HCT116 (cell line): ENCODE measurements around the gene OR5H2. TPM values are rescaled to one million over a fixed set of nuclear protein-coding genes. Genes with fewer than 3 reads are reported as not detected.

Experiments used
- ATAC-seq: fragments of 200-7000 bp; cut with Tn5 transposase; 2 replicates; pipeline ENCODE4 v1.9.1; 2020; ENCODE audit warnings: mild to moderate bottlenecking, moderate library complexity
- BruUV-seq: library from RNA; stranded (reverse); fragments of 400-500 nt; replicated peaks from 2 replicates; lab custom pipeline; 2021; lab: Mats Ljungman, UMichigan
- CTCF ChIA-PET: fragments of 300-600 bp; sonication (Branson Sonifier 250); formaldehyde crosslinking; loops from one replicate; lab custom pipeline; 2021; ENCODE audit warnings: antibody characterized with exemption; lab: Charles Lee
- POLR2A ChIA-PET: fragments of 300-600, 350-600 bp; sonication (Branson Sonifier 250); formaldehyde crosslinking; loops from one replicate; lab custom pipeline; 2021; ENCODE audit warnings: antibody characterized with exemption; lab: Charles Lee
- RAD21 ChIA-PET, 2 experiments: fragments of 300-600 bp; sonication (Branson Sonifier 250); formaldehyde crosslinking; loops; one replicate each; lab custom pipeline; 2023; ENCODE audit warnings: low total read pairs in 2 of 2; ENCODE audit not compliant: uncharacterized antibody in 2 of 2, unreplicated experiment in 2 of 2, low non-redundant PET in 1 of 2; lab: Charles Lee
- DNase-seq: peaks from one replicate; pipeline ENCODE4 v3.0.0-alpha.2; 2010; ENCODE audit warnings: low read depth, low spot score
- H2AFZ ChIP-seq: fragments of 200-600 bp; shearing (Covaris generic), sonication (generic); 2 replicates; pipeline ENCODE4 v1.6.1; 2017; ENCODE audit warnings: low read depth, mixed run types, mixed read lengths, antibody characterized with exemption, low read length; ENCODE audit not compliant: poor library complexity, severe bottlenecking
- H3K27ac ChIP-seq: 2 replicates; pipeline ENCODE4 v1.5.1; 2012; ENCODE audit warnings: low read depth, low read length
- H3K27me3 ChIP-seq: fragments of 200-600 bp; sonication (generic); 2 replicates; pipeline ENCODE4 v1.6.1; 2016; ENCODE audit warnings: mixed run types, low read length, mixed read lengths; ENCODE audit not compliant: insufficient read depth
- H3K36me3 ChIP-seq, 2 experiments: fragments of 200-500 bp in 1 of 2; fragments of 200-600 bp in 1 of 2; sonication (Bioruptor generic) in 1 of 2; sonication (generic) in 1 of 2; 2 replicates each; pipeline versions ENCODE4 v1.5.1 to v1.6.1; 2014 to 2016; ENCODE audit warnings: low read length in 2 of 2, inconsistent platforms in 1 of 2, mixed read lengths in 1 of 2, mixed run types in 1 of 2; ENCODE audit not compliant: insufficient read depth in 2 of 2, control insufficient read depth in 1 of 2
- H3K4me1 ChIP-seq, 2 experiments: fragments of 200-600 bp in 1 of 2; sonication (generic) in 1 of 2; 2 replicates each; pipeline versions ENCODE4 v1.5.1 to v1.6.1; 2012 to 2017; ENCODE audit warnings: low read length in 2 of 2, inconsistent platforms in 1 of 2, mild to moderate bottlenecking in 1 of 2, mixed read lengths in 1 of 2, mixed run types in 1 of 2, moderate library complexity in 1 of 2; ENCODE audit not compliant: insufficient read depth in 2 of 2, control insufficient read depth in 1 of 2
- H3K4me2 ChIP-seq: fragments of 200-600 bp; sonication (generic); 2 replicates; pipeline ENCODE4 v1.6.1; 2017; ENCODE audit warnings: mixed run types, low read length, mixed read lengths
- H3K4me3 ChIP-seq, 2 experiments: fragments of 200-600 bp in 1 of 2; sonication (generic) in 1 of 2; replicated peaks in 1 of 2; 2 replicates each; pipeline ENCODE4 v1.5.1; 2011 to 2016; ENCODE audit warnings: low read length in 2 of 2, control low read depth in 1 of 2, low read depth in 1 of 2, mild to moderate bottlenecking in 1 of 2, mixed read lengths in 1 of 2, mixed run types in 1 of 2
- H3K79me2 ChIP-seq: fragments of 200-600 bp; sonication (generic); 2 replicates; pipeline ENCODE4 v1.6.1; 2017; ENCODE audit warnings: mild to moderate bottlenecking, mixed run types, low read length, moderate library complexity, mixed read lengths; ENCODE audit not compliant: insufficient read depth
- H3K9ac ChIP-seq: fragments of 200-600 bp; sonication (generic); 2 replicates; pipeline ENCODE4 v1.6.1; 2016; ENCODE audit warnings: low read length, mixed read lengths
- H3K9me2 ChIP-seq: fragments of 200-600 bp; sonication (generic), shearing (Covaris generic); 2 replicates; pipeline ENCODE4 v1.6.1; 2017; ENCODE audit warnings: mixed run types, mild to moderate bottlenecking, moderate library complexity; ENCODE audit not compliant: insufficient read depth
- H3K9me3 ChIP-seq, 2 experiments: fragments of 200-500 bp in 1 of 2; fragments of 200-600 bp in 1 of 2; sonication (Bioruptor generic) in 1 of 2; sonication (generic) in 1 of 2; 2 replicates each; pipeline ENCODE4 v1.6.1; 2014 to 2017; ENCODE audit warnings: low read length in 2 of 2, mixed read lengths in 2 of 2, inconsistent platforms in 1 of 2, low read depth in 1 of 2, mild to moderate bottlenecking in 1 of 2, mixed run types in 1 of 2, moderate library complexity in 1 of 2; ENCODE audit not compliant: control insufficient read depth in 1 of 2, insufficient read depth in 1 of 2
- H4K20me1 ChIP-seq: fragments of 200-600 bp; sonication (generic), shearing (Covaris generic); 2 replicates; pipeline ENCODE4 v1.6.1; 2017; ENCODE audit warnings: mixed run types, mild to moderate bottlenecking, moderate library complexity; ENCODE audit not compliant: insufficient read depth
- CBX3 ChIP-seq: IDR thresholded peaks from 2 replicates; pipeline ENCODE4 v1.6.1; 2012; ENCODE audit warnings: low read depth
- CEBPB ChIP-seq: IDR thresholded peaks from 2 replicates; pipeline ENCODE4 v1.6.1; 2012; ENCODE audit warnings: low read depth
- CTCF ChIP-seq, 3 experiments: fragments of 200-600 bp in 1 of 3; sonication (generic) in 1 of 3; IDR thresholded peaks in 2 of 3; conservative IDR thresholded peaks in 1 of 3; 2 replicates each; pipeline ENCODE4 v1.5.1; 2012 to 2017; ENCODE audit warnings: low read depth in 2 of 3, low read length in 2 of 3, antibody characterized with exemption in 1 of 3, borderline replicate concordance in 1 of 3, control low read depth in 1 of 3, mild to moderate bottlenecking in 1 of 3, mixed read lengths in 1 of 3, mixed run types in 1 of 3, moderate library complexity in 1 of 3; ENCODE audit not compliant: insufficient read depth in 1 of 3
- ELF1 ChIP-seq: IDR thresholded peaks from 2 replicates; pipeline ENCODE4 v1.6.1; 2012; ENCODE audit warnings: low read depth, borderline replicate concordance
- EZH2 ChIP-seq: fragments of 200-600 bp; sonication (generic); IDR thresholded peaks from 2 replicates; pipeline ENCODE4 v1.6.1; 2017; ENCODE audit warnings: antibody characterized with exemption, mixed run types
- EZH2phosphoT487 ChIP-seq: fragments of 200-600 bp; IDR thresholded peaks from 2 replicates; pipeline ENCODE4 v1.6.1; 2018; ENCODE audit warnings: antibody characterized with exemption, borderline replicate concordance
- FOSL1 ChIP-seq: IDR thresholded peaks from 2 replicates; pipeline ENCODE4 v1.6.1; 2012; ENCODE audit warnings: low read depth
- JUND ChIP-seq: IDR thresholded peaks from 2 replicates; pipeline ENCODE4 v1.6.1; 2012
- POLR2AphosphoS5 ChIP-seq: IDR thresholded peaks from 2 replicates; pipeline ENCODE4 v1.6.1; 2011; ENCODE audit warnings: mild to moderate bottlenecking, low read depth, low read length, moderate library complexity
- RAD21 ChIP-seq: IDR thresholded peaks from 2 replicates; pipeline ENCODE4 v1.6.1; 2012; ENCODE audit warnings: low read depth, mild to moderate bottlenecking
- SIN3A ChIP-seq: IDR thresholded peaks from 2 replicates; pipeline ENCODE4 v1.6.1; 2012; ENCODE audit warnings: low read depth
- SP1 ChIP-seq: IDR thresholded peaks from 2 replicates; pipeline ENCODE4 v1.6.1; 2012; ENCODE audit warnings: low read depth
- SRF ChIP-seq: IDR thresholded peaks from 2 replicates; pipeline ENCODE4 v1.6.1; 2012; ENCODE audit warnings: low read depth
- YY1 ChIP-seq: IDR thresholded peaks from 2 replicates; pipeline ENCODE4 v1.6.1; 2011; ENCODE audit warnings: low read length, low read depth, moderate library complexity, mild to moderate bottlenecking; ENCODE audit not compliant: insufficient replicate concordance; ENCODE audit errors: extremely low read depth
- ZFX ChIP-seq: fragments of 450-650 bp; IDR thresholded peaks from 2 replicates; pipeline ENCODE4 v1.6.1; 2017
- ZNF274 ChIP-seq: fragments of 200-500 bp; sonication (Bioruptor generic); IDR thresholded peaks from 2 replicates; pipeline ENCODE4 v1.6.1; 2014; ENCODE audit warnings: mild to moderate bottlenecking, low read depth, low read length, inconsistent platforms
- intact Hi-C: fragments of 100-400 bp; cut with micrococcal nuclease; formaldehyde crosslinking; loops from 2 replicates; pipeline ENCODE4 v1.10.0; 2022
- total RNA-seq: library from RNA; stranded (reverse); gene quantifications from one replicate; pipeline ENCODE4 v1.2.1, GENCODE V29; 2021; ENCODE audit not compliant: unreplicated experiment
- TF ChIP-seq, protein P1 (sequence below): IDR thresholded peaks from 2 replicates; pipeline ENCODE4 v1.6.1; 2011; ENCODE audit warnings: mild to moderate bottlenecking, low read length, moderate library complexity; ENCODE audit not compliant: insufficient replicate concordance; ENCODE audit errors: extremely low read depth

OR5H2 gene
- total RNA-seq, 1 experiment from 2014 or later: not detected

DNA sequence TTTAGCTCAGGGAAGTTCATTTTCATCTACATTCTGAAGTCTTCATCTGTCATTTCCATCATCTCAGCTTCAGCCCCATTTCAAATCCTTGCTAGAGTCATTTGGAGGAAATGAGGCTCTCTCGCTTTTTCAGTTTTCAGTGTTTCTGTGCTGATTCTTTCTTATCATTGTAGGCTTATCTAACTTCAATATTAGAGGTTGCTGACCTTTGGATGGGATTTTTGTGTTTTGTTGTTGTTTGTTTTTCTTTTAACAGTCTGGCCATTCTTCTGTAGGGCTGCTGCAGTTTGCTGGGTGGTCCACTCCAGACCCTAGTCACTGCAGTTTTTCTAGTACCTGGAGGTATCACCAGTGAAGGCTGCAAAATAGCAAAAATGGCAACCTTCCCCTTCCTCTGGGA, 8.6 kb downstream of the OR5H2 start:
- TF ChIP-seq RAD21: no peak
- TF ChIP-seq ELF1: no peak
- TF ChIP-seq POLR2AphosphoS5: no peak
- TF ChIP-seq SP1: no peak
- no peak for TF ChIP-seq YY1
- TF ChIP-seq CBX3: no peak
- TF ChIP-seq EZH2: no peak
- no peak for TF ChIP-seq CEBPB
- no peak for TF ChIP-seq SRF
- TF ChIP-seq ZFX: no peak
- TF ChIP-seq, protein P1, sequence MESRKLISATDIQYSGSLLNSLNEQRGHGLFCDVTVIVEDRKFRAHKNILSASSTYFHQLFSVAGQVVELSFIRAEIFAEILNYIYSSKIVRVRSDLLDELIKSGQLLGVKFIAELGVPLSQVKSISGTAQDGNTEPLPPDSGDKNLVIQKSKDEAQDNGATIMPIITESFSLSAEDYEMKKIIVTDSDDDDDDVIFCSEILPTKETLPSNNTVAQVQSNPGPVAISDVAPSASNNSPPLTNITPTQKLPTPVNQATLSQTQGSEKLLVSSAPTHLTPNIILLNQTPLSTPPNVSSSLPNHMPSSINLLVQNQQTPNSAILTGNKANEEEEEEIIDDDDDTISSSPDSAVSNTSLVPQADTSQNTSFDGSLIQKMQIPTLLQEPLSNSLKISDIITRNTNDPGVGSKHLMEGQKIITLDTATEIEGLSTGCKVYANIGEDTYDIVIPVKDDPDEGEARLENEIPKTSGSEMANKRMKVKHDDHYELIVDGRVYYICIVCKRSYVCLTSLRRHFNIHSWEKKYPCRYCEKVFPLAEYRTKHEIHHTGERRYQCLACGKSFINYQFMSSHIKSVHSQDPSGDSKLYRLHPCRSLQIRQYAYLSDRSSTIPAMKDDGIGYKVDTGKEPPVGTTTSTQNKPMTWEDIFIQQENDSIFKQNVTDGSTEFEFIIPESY: no peak
- TF ChIP-seq JUND: no peak
- TF ChIP-seq FOSL1: no peak
- no peak for TF ChIP-seq SIN3A
- no peak for TF ChIP-seq CTCF (IDR thresholded peaks at IDR 0.05 in 2 of 3, conservative IDR thresholded peaks at IDR 0.05 in 1 of 3; ENCODE audit: borderline replicate concordance in 1 of 3, insufficient read depth in 1 of 3, low read depth in 2 of 3, low read length in 2 of 3)
- no peak for TF ChIP-seq ZNF274
- no peak for TF ChIP-seq EZH2phosphoT487
- TF ChIP-seq, all 23 proteins: peak for 0
- H3K36me3 ChIP-seq: no peaks in the 10 kb centered on the region
- intact Hi-C loops: no loop called here
- no peak overlapping the region for H3K4me2 ChIP-seq
- BruUV-seq: no TSS peak
- no peaks in the 10 kb centered on the region for H3K27me3 ChIP-seq
- no peak overlapping the region for H3K9ac ChIP-seq
- CTCF ChIA-PET: no interaction called here
- RAD21 ChIA-PET: no interaction called here
- H3K9me2 ChIP-seq: no peaks in the 10 kb centered on the region
- POLR2A ChIA-PET: no interaction called here
- H3K9me3 ChIP-seq: no peaks in the 10 kb centered on the region
- no peaks in the 10 kb centered on the region for H3K79me2 ChIP-seq
- DNase-seq (no peak), ATAC-seq (no peak)
- H4K20me1 ChIP-seq: no peaks in the 10 kb centered on the region
- no peak overlapping the region for H2AFZ ChIP-seq
- no peaks in the 10 kb centered on the region for H3K4me1 ChIP-seq
- no peak overlapping the region for H3K4me3 ChIP-seq
- no peak overlapping the region for H3K27ac ChIP-seq
